Effector memory CD4-positive, alpha-beta T cell (primary cell): ENCODE data around the gene SPIRE1.

ENCODE experiments used
- DNase-seq, 3 donors: peaks; one replicate each; pipeline ENCODE4 v3.0.0-alpha.2; 2020
- H3K27ac ChIP-seq: 2 replicates; pipeline ENCODE4 v1.7.0; 2013; ENCODE audit warnings: mild to moderate bottlenecking, low read length, moderate library complexity; ENCODE audit not compliant: insufficient read depth, poor library complexity, severe bottlenecking
- H3K27me3 ChIP-seq: replicated peaks from 2 replicates; pipeline ENCODE4 v1.7.0; 2013; ENCODE audit warnings: mild to moderate bottlenecking, low read length; ENCODE audit not compliant: insufficient read depth, control insufficient read depth, poor library complexity, severe bottlenecking
- H3K36me3 ChIP-seq: 2 replicates; pipeline ENCODE4 v1.7.0; 2013; ENCODE audit warnings: mild to moderate bottlenecking, low read length, moderate library complexity; ENCODE audit not compliant: control insufficient read depth, insufficient read depth
- H3K4me1 ChIP-seq: 2 replicates; pipeline ENCODE4 v1.7.0; 2013; ENCODE audit warnings: low read length, mild to moderate bottlenecking; ENCODE audit not compliant: control insufficient read depth, insufficient read depth, poor library complexity, severe bottlenecking
- H3K4me3 ChIP-seq: 2 replicates; pipeline ENCODE4 v1.7.0; 2013; ENCODE audit warnings: low read length, low read depth, mild to moderate bottlenecking; ENCODE audit not compliant: insufficient read depth, poor library complexity, severe bottlenecking
- H3K9me3 ChIP-seq: 2 replicates; pipeline ENCODE4 v1.7.0; 2013; ENCODE audit warnings: mild to moderate bottlenecking, low read length, moderate library complexity; ENCODE audit not compliant: control insufficient read depth
- total RNA-seq, 3 donors: gene quantifications; one replicate each; lab custom pipeline; 2026; lab: John Stamatoyannopoulos, UW

SPIRE1 gene
- total RNA-seq: 2.3 to 3.6 (median 3.3) reads per million in 3 donors

DNA sequence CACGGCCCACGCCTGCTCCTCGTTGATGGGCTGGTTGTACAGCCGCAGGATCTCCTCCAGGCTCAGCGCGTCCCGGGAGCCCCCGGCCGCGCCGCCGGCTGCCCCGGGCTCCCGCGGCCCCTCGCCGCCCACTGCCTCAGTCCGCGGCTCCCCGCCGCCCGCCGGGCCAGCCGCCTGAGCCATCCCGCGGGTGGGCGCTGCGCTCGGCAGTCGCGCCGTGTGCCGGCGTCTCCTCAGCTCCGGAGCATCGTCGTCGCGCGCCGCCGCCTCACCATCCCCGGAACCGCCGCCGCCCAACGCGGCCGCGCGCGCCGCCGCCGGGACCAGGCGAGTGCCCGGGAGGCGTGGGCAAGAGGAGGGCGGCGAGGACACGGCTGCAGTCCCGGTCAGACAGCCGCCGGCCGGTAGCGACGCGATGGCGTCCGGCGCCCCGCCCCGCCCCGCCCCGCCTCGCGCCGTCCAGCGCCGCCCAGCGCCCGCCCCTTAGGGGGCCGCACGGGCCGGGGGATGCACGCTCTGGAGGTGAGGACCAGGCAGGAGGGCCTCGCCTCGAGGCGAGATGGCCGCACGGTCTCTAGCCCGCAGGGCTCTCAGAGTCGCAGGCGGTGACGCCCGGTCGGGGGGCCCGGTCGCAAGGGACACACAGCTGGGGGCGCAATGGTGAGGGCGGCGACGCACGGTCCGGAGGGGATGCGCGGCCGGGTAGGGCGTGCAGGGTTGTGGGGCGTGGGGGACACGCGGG lies at the start of gene SPIRE1:
SPIRE1 (minus strand) TSS at position 424 of the 742 bp plus-strand sequence; CDS start at position 183, 241 bp downstream.
- Histone ChIP-seq H3K36me3 (no peaks in the 10 kb centered on the region), H3K4me1 (no peaks in the 10 kb centered on the region), H3K27me3 (no peaks in the 10 kb centered on the region), H3K9me3 (no peaks in the 10 kb centered on the region), H3K4me3 (peak within 1 kb of the TSS; percentile 66), H3K27ac (peak within 1 kb of the TSS; percentile 32)
- peak; percentile 7 to 32 (median 19) for DNase-seq

GRCh38 chr18:12703664-12704063 lies 45.8 kb upstream of the SPIRE1 start:
- Histone ChIP-seq H3K4me3 (peak overlapping the region; percentile 99), H3K9me3 (no peaks in the 10 kb centered on the region), H3K27me3 (no peaks in the 10 kb centered on the region), H3K27ac (peak overlapping the region; percentile 96), H3K4me1 (peaks cover 25% of the 10 kb centered on the region), H3K36me3 (peaks cover 13% of the 10 kb centered on the region)
- DNase-seq: no peak

DNA sequence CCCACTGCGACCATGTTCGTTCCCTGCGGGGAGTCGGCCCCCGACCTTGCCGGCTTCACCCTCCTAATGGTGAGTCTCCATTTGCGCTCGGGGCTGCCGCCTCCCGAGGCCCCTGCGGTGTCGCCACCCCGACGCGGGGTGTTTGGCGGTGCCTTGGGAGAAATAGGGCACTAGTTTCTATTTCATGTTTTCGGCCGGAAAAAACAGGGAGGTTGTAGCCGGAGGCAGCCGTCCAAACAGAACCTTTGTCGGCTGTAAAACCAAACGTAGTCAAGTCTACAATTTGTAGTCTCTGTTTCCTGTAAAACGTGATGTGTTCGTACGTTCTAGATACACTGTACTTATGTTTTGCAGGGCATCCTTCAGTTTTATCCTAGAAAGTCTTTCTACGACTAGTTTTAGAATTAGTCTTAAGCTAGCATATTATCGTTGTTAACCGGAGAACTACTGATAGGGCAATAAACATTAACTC lies 45.2 kb upstream of the SPIRE1 start:
- Histone ChIP-seq H3K36me3 (peaks cover 10% of the 10 kb centered on the region), H3K9me3 (no peaks in the 10 kb centered on the region), H3K27me3 (no peaks in the 10 kb centered on the region), H3K27ac (peak overlapping the region; percentile 96), H3K4me3 (peak overlapping the region; percentile 99), H3K4me1 (peaks cover 25% of the 10 kb centered on the region)
- no peak for DNase-seq

- Histone ChIP-seq H3K27me3 (no peaks in the 10 kb centered on the region), H3K9me3 (no peaks in the 10 kb centered on the region), H3K27ac (peak within 1 kb of the TSS; percentile 96), H3K4me3 (peak within 1 kb of the TSS; percentile 99), H3K36me3 (peaks cover 3% of the 10 kb centered on the region), H3K4me1 (peaks cover 25% of the 10 kb centered on the region)
- peak; percentile 64 to 79 (median 74) for DNase-seq
These were observed 44.6 kb upstream of the SPIRE1 start, which contains the start of the genes CEP76 and PSMG2 for GRCh38 chr18:12702221-12703095. Gene CEP76 (minus strand): TSS chr18:12702723. CDS start chr18:12702548, 175 bp downstream. Gene PSMG2 (plus strand): TSS chr18:12703042. CDS start chr18:12703108, 66 bp downstream.

- no peak for DNase-seq
- H3K9me3 ChIP-seq: no peaks in the 10 kb centered on the region
- peak overlapping the region; percentile 96 for H3K27ac ChIP-seq
- peaks cover 25% of the 10 kb centered on the region for H3K4me1 ChIP-seq
- H3K27me3 ChIP-seq: no peaks in the 10 kb centered on the region
- H3K36me3 ChIP-seq: peaks cover 3% of the 10 kb centered on the region
- peak overlapping the region; percentile 99 for H3K4me3 ChIP-seq
These were observed 43.3 kb upstream of the SPIRE1 start for GRCh38 chr18:12701161-12701560.

DNA sequence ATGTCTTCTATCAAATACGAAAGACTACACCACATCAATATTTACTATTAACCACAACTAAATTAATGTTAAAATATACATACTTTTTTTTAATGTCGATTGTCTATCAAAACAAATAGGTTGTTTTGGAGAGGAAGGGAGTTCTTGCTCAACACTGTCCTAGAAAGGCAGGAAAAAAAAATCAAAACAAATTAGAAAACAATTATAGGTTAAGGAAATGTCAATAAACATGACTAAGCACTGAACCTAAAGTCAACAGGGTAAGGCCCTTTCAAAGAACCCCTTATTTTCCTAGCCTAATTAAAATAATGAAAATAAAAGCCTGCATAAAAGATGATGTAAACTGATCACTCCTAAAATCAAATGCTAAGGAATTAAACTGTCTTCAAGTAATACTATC lies 41.8 kb upstream of the SPIRE1 start:
- no peaks in the 10 kb centered on the region for H3K27me3 ChIP-seq
- no peak for DNase-seq
- H3K36me3 ChIP-seq: peaks cover 3% of the 10 kb centered on the region
- peaks cover 24% of the 10 kb centered on the region for H3K4me1 ChIP-seq
- no peak overlapping the region for H3K4me3 ChIP-seq
- no peak overlapping the region for H3K27ac ChIP-seq
- no peaks in the 10 kb centered on the region for H3K9me3 ChIP-seq

DNA sequence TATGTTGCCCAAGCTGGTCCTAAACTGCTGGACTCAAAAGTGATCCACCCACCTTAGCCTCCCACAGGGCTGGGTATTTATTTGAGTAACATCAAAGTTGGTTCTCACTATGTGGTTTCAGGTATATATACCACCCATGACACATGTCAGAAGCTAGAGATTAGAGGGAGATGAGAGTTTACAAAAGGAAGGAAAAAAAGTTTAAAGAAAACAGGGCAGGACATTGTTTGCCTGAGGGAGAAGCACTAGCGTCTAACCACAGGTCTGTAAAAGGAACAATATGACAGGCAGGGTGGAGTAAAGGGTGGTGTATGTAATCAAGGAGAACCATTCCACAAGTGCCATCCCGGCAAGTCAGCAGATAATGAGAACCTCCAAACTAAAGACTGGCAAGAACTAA lies 36.1 kb upstream of the SPIRE1 start:
- Histone ChIP-seq H3K4me1 (no peaks in the 10 kb centered on the region), H3K9me3 (no peaks in the 10 kb centered on the region), H3K4me3 (no peak overlapping the region), H3K27ac (no peak overlapping the region), H3K27me3 (no peaks in the 10 kb centered on the region), H3K36me3 (peaks cover 3% of the 10 kb centered on the region)
- DNase-seq: no peak

DNA sequence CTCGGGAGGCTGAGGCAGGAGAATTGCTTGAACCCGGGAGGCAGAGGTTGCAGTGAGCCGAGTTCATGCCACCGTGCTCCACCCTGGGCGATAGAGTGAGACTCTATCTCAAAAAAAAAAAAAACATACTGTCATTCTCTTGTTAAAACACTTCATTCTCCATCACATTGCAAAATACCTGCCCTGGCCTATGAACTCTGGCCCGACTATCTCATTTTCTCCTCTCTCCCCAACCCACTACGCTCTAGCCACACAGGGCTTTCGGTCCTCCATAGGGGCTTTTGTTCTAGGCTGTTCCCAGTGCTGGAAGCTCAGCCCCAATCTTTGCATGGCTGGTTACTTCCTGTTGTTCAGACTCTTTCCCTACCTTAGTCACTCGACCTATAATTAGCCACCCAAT lies 34.3 kb upstream of the SPIRE1 start:
- Histone ChIP-seq H3K27ac (no peak overlapping the region), H3K4me1 (no peaks in the 10 kb centered on the region), H3K27me3 (no peaks in the 10 kb centered on the region), H3K4me3 (no peak overlapping the region), H3K36me3 (peaks cover 3% of the 10 kb centered on the region), H3K9me3 (no peaks in the 10 kb centered on the region)
- DNase-seq: no peak

DNA sequence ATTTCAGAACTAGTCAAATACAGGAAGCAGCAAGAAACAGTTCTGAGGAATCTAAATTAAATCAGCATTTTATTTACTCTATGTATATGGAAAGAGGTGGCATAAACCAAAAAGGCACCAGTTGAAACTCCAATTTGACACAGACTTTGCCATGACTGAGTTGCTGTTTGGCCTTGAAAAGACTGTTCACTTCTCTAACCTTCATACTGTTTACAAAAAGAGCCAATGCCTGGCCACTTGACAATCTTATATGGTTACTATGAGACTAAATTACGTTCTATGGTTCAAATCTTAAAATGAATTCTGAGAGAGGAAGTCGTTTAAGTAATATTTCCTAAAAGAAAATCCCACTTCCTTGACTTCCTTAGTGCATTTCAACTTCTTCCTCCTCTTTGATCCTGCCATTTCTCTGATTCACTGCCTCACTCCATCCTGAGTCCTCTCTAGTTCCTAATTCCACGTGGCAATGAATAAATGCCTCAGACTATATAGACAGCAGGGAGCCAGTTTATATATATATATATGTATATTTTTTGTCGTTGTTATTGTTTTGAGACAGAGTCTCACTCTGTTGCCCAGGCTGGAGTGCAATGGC lies 31.4 kb upstream of the SPIRE1 start:
- no peak for DNase-seq
- Histone ChIP-seq H3K4me1 (no peaks in the 10 kb centered on the region), H3K9me3 (no peaks in the 10 kb centered on the region), H3K27ac (no peak overlapping the region), H3K36me3 (no peaks in the 10 kb centered on the region), H3K4me3 (no peak overlapping the region), H3K27me3 (no peaks in the 10 kb centered on the region)
